22Rv1 (cell line): ENCODE data around the gene FAM98B.
"Not testable (repeated sequence)": the region's sequence is repeated elsewhere in the genome, so short reads cannot be mapped to it uniquely, and the experiment has no call there.

ENCODE experiments used
- H3K27ac ChIP-seq: fragments of 450-650 bp; 2 replicates; pipeline ENCODE4 v1.5.1; 2017
- CTCF ChIP-seq: fragments of 450-650 bp; IDR thresholded peaks from 2 replicates; pipeline ENCODE4 v1.5.1; 2017; ENCODE audit warnings: mild to moderate bottlenecking
- ZFX ChIP-seq: fragments of 450-650 bp; IDR thresholded peaks from 2 replicates; pipeline ENCODE4 v1.6.1; 2017; ENCODE audit warnings: antibody characterized with exemption, borderline replicate concordance

FAM98B gene

GRCh38 chr15:38424101-38424552 lies 29.8 kb upstream of the FAM98B start:
- TF ChIP-seq ZFX (no peak), CTCF (no peak)
- H3K27ac ChIP-seq = no peak overlapping the region

GRCh38 chr15:38425269-38425668 lies 28.7 kb upstream of the FAM98B start:
- TF ChIP-seq CTCF (no peak), ZFX (no peak)
- H3K27ac ChIP-seq = no peak overlapping the region

- H3K27ac ChIP-seq = no peak overlapping the region
- no peak for TF ChIP-seq ZFX
- no peak for TF ChIP-seq CTCF
These were observed 26.5 kb upstream of the FAM98B start for GRCh38 chr15:38427380-38427779.

GRCh38 chr15:38430106-38430760 lies 23.7 kb upstream of the FAM98B start:
- TF ChIP-seq CTCF (no peak), ZFX (no peak)
- no peak overlapping the region for H3K27ac ChIP-seq

GRCh38 chr15:38436993-38437392 lies 16.9 kb upstream of the FAM98B start:
- no peak for TF ChIP-seq CTCF
- no peak for TF ChIP-seq ZFX
- no peak overlapping the region for H3K27ac ChIP-seq

GRCh38 chr15:38437603-38438002 lies 16.3 kb upstream of the FAM98B start:
- not testable (repeated sequence) for H3K27ac ChIP-seq

GRCh38 chr15:38438031-38438986 lies 15.6 kb upstream of the FAM98B start:
- no peak for TF ChIP-seq ZFX
- no peak for TF ChIP-seq CTCF
- no peak overlapping the region for H3K27ac ChIP-seq
